H9 (cell line): ENCODE measurements around the gene SCN4A. TPM values are rescaled to one million over a fixed set of nuclear protein-coding genes. Genes with fewer than 3 reads are reported as not detected.

ENCODE experiments used
- DNase-seq: peaks from one replicate; pipeline ENCODE4 v3.0.0-alpha.2; 2017
- H2AFZ ChIP-seq: one replicate; pipeline ENCODE4 v1.6.1; 2013; ENCODE audit warnings: mild to moderate bottlenecking, low read length, control low read depth, moderate library complexity
- H2AK5ac ChIP-seq: 2 replicates; pipeline ENCODE4 v1.6.1; 2013; ENCODE audit warnings: low read length, control low read depth, mixed read lengths; ENCODE audit not compliant: insufficient read length
- H2BK120ac ChIP-seq: one replicate; pipeline ENCODE4 v1.6.1; 2013; ENCODE audit warnings: low read depth, mild to moderate bottlenecking, low read length, control low read depth, inconsistent platforms; ENCODE audit not compliant: poor library complexity, severe bottlenecking
- H2BK12ac ChIP-seq: 2 replicates; pipeline ENCODE4 v1.6.1; 2013; ENCODE audit warnings: low read length, control low read depth, mixed read lengths, low read depth; ENCODE audit not compliant: insufficient read length
- H2BK15ac ChIP-seq: 2 replicates; pipeline ENCODE4 v1.6.1; 2013; ENCODE audit warnings: low read depth, low read length, control low read depth
- H2BK20ac ChIP-seq: one replicate; pipeline ENCODE4 v1.6.1; 2013; ENCODE audit warnings: low read depth, mild to moderate bottlenecking, low read length, control low read depth, inconsistent platforms; ENCODE audit not compliant: poor library complexity, severe bottlenecking
- H2BK5ac ChIP-seq: 2 replicates; pipeline ENCODE4 v1.6.1; 2013; ENCODE audit warnings: low read length, control low read depth, mixed read lengths; ENCODE audit not compliant: insufficient read length
- H3K14ac ChIP-seq: 2 replicates; pipeline ENCODE4 v1.6.1; 2013; ENCODE audit warnings: low read length, control low read depth; ENCODE audit not compliant: insufficient read depth
- H3K18ac ChIP-seq: 2 replicates; pipeline ENCODE4 v1.6.1; 2013; ENCODE audit warnings: low read depth, mild to moderate bottlenecking, mixed read lengths, low read length, control low read depth; ENCODE audit not compliant: insufficient read length
- H3K23ac ChIP-seq: 2 replicates; pipeline ENCODE4 v1.6.1; 2013; ENCODE audit warnings: low read length, control low read depth, mixed read lengths, low read depth; ENCODE audit not compliant: insufficient read length
- H3K23me2 ChIP-seq: 2 replicates; pipeline ENCODE4 v1.6.1; 2013; ENCODE audit warnings: low read depth, mild to moderate bottlenecking, mixed read lengths, low read length, control low read depth; ENCODE audit not compliant: insufficient read length, poor library complexity, severe bottlenecking
- H3K27ac ChIP-seq: 2 replicates; pipeline ENCODE4 v1.5.1; 2013; ENCODE audit warnings: low read length, control low read depth, mixed read lengths, low read depth; ENCODE audit not compliant: insufficient read length
- H3K27me3 ChIP-seq: 2 replicates; pipeline ENCODE4 v1.6.1; 2013; ENCODE audit warnings: low read length, control low read depth, inconsistent platforms; ENCODE audit not compliant: insufficient read depth
- H3K4ac ChIP-seq: 2 replicates; pipeline ENCODE4 v1.6.1; 2013; ENCODE audit warnings: low read depth, mild to moderate bottlenecking, control low read depth, inconsistent platforms, low read length, moderate library complexity
- H3K4me1 ChIP-seq: 2 replicates; pipeline ENCODE4 v1.6.1; 2013; ENCODE audit warnings: low read length, control low read depth, inconsistent platforms; ENCODE audit not compliant: insufficient read depth
- H3K4me2 ChIP-seq: 2 replicates; pipeline ENCODE4 v1.6.1; 2013; ENCODE audit warnings: low read length, control low read depth, mixed read lengths; ENCODE audit not compliant: insufficient read length, insufficient read depth
- H3K56ac ChIP-seq: 2 replicates; pipeline ENCODE4 v1.6.1; 2013; ENCODE audit warnings: low read depth, mild to moderate bottlenecking, mixed read lengths, low read length, control low read depth; ENCODE audit not compliant: insufficient read length
- H3K79me1 ChIP-seq: 2 replicates; pipeline ENCODE4 v1.6.1; 2013; ENCODE audit warnings: low read depth, mild to moderate bottlenecking, moderate library complexity, low read length, control low read depth, inconsistent platforms; ENCODE audit not compliant: insufficient read depth, poor library complexity, severe bottlenecking
- H3K79me2 ChIP-seq: 2 replicates; pipeline ENCODE4 v1.6.1; 2013; ENCODE audit warnings: low read length, control low read depth, inconsistent platforms; ENCODE audit not compliant: insufficient read depth
- H3K9ac ChIP-seq: 2 replicates; pipeline ENCODE4 v1.6.1; 2013; ENCODE audit warnings: low read length, control low read depth, mixed read lengths; ENCODE audit not compliant: insufficient read length; ENCODE audit errors: extremely low read depth
- H3K9me3 ChIP-seq: one replicate; pipeline ENCODE4 v1.6.1; 2013; ENCODE audit warnings: low read depth, low read length, inconsistent platforms; ENCODE audit not compliant: control insufficient read depth
- H3T11ph ChIP-seq: one replicate; pipeline ENCODE4 v1.6.1; 2013; ENCODE audit warnings: mild to moderate bottlenecking, low read length, control low read depth, inconsistent platforms
- H4K20me1 ChIP-seq: one replicate; pipeline ENCODE4 v1.6.1; 2013; ENCODE audit not compliant: control insufficient read depth, insufficient read length, insufficient read depth
- H4K5ac ChIP-seq: 2 replicates; pipeline ENCODE4 v1.6.1; 2013; ENCODE audit warnings: low read depth, mild to moderate bottlenecking, mixed read lengths, low read length, control low read depth; ENCODE audit not compliant: insufficient read length
- H4K8ac ChIP-seq: replicated peaks from 2 replicates; pipeline ENCODE4 v1.6.1; 2013; ENCODE audit warnings: low read length, control low read depth, mixed read lengths, low read depth; ENCODE audit not compliant: insufficient read length
- H4K91ac ChIP-seq: 2 replicates; pipeline ENCODE4 v1.6.1; 2013; ENCODE audit warnings: low read depth, mild to moderate bottlenecking, moderate library complexity, mixed read lengths, low read length, control low read depth; ENCODE audit not compliant: insufficient read length
- H3K27ac Mint-ChIP-seq, 3 experiments: 2 replicates in 2 of 3; 3 replicates in 1 of 3; pipeline ENCODE4 v1.8.0; 2020 to 2021; ENCODE audit warnings: mixed read lengths in 3 of 3, mild to moderate bottlenecking in 1 of 3, moderate library complexity in 1 of 3
- H3K27me3 Mint-ChIP-seq: 2 replicates; pipeline ENCODE4 v1.8.0; 2021; ENCODE audit warnings: low read depth, mild to moderate bottlenecking, moderate library complexity, mixed read lengths
- H3K36me3 Mint-ChIP-seq, 3 experiments: 2 replicates in 2 of 3; 3 replicates in 1 of 3; pipeline ENCODE4 v1.8.0; 2020 to 2021; ENCODE audit warnings: low read depth in 3 of 3, mixed read lengths in 3 of 3; ENCODE audit not compliant: insufficient read depth in 1 of 3
- H3K4me1 Mint-ChIP-seq, 2 experiments: 2 replicates each; pipeline ENCODE4 v1.8.0; 2020; ENCODE audit warnings: mixed read lengths in 2 of 2
- H3K4me3 Mint-ChIP-seq, 2 experiments: 2 replicates in 1 of 2; 3 replicates in 1 of 2; pipeline ENCODE4 v1.8.0; 2020 to 2021; ENCODE audit warnings: mild to moderate bottlenecking in 2 of 2, mixed read lengths in 2 of 2, moderate library complexity in 1 of 2
- H3K9me3 Mint-ChIP-seq, 2 experiments: 2 replicates in 1 of 2; 3 replicates in 1 of 2; pipeline ENCODE4 v1.8.0; 2020; ENCODE audit warnings: mild to moderate bottlenecking in 2 of 2, mixed read lengths in 2 of 2, moderate library complexity in 1 of 2
- CTCF ChIP-seq: fragments of 200-600 bp; sonication (generic); conservative IDR thresholded peaks from 3 replicates; pipeline ENCODE4 v1.8.0; 2021; ENCODE audit warnings: antibody characterized with exemption, mild to moderate bottlenecking
- WGBS: extraction: QIAGEN DNeasy Blood & Tissue Kit; methylation state at CpG from one replicate; pipeline ENCODE4 v1.1.7; 2013; ENCODE audit warnings: missing lambda C conversion rate, low lambda C conversion rate, mixed read lengths; ENCODE audit not compliant: insufficient read length; ENCODE audit errors: extremely low coverage; 5-methylcytosine and 5-hydroxymethylcytosine counted together
- total RNA-seq: library from RNA; stranded (reverse); gene quantifications from 2 replicates; pipeline ENCODE4 v1.2.1, GENCODE V29; 2021

Gene SCN4A
- total RNA-seq, 1 experiment from 2014 or later, result 5.8 TPM

- Histone ChIP-seq H3K79me1 (no peaks in the 10 kb centered on the region), H2BK5ac (no peak overlapping the region), H3K27ac (no peak overlapping the region), H2BK15ac (no peak overlapping the region), H4K91ac (no peak overlapping the region), H3K56ac (no peak overlapping the region), H3K9me3 (no peaks in the 10 kb centered on the region), H3K9ac (no peak overlapping the region), H2AK5ac (no peak overlapping the region), H3K14ac (no peak overlapping the region), H3K18ac (no peak overlapping the region), H2AFZ (no peak overlapping the region), H3K23ac (no peak overlapping the region), H3K4ac (no peak overlapping the region), H3K23me2 (no peaks in the 10 kb centered on the region), H3K27me3 (no peaks in the 10 kb centered on the region), H3K79me2 (no peaks in the 10 kb centered on the region), H4K8ac (no peak overlapping the region), H2BK20ac (no peak overlapping the region), H2BK120ac (no peak overlapping the region), H3K4me1 (no peaks in the 10 kb centered on the region; the same call in 1 of the 2 replicates), H3T11ph (no peak overlapping the region), H3K4me2 (no peak overlapping the region), H4K20me1 (no peaks in the 10 kb centered on the region), H2BK12ac (no peak overlapping the region), H4K5ac (no peak overlapping the region)
- no peak for DNase-seq
- no peak overlapping the region for H3K27ac Mint-ChIP-seq
- H3K4me3 Mint-ChIP-seq, result no peak overlapping the region
- WGBS, result no CpG with 5 or more reads among the region's 10 CpGs
- H3K36me3 Mint-ChIP-seq, result no peaks in the 10 kb centered on the region; a peak in 1 of 7 replicates
- TF ChIP-seq CTCF, result no peak
- no peaks in the 10 kb centered on the region for H3K9me3 Mint-ChIP-seq
- H3K27me3 Mint-ChIP-seq, result no peaks in the 10 kb centered on the region; the same call in 1 of the 2 replicates
- H3K4me1 Mint-ChIP-seq, result peaks cover 15 to 21% of the 10 kb centered on the region in 2 experiments
Observed at GRCh38 chr17:63928966-63929695, 43.6 kb downstream of the SCN4A start.
